Measurements from ENCODE around the gene SNRPA.

Gene SNRPA

DNA sequence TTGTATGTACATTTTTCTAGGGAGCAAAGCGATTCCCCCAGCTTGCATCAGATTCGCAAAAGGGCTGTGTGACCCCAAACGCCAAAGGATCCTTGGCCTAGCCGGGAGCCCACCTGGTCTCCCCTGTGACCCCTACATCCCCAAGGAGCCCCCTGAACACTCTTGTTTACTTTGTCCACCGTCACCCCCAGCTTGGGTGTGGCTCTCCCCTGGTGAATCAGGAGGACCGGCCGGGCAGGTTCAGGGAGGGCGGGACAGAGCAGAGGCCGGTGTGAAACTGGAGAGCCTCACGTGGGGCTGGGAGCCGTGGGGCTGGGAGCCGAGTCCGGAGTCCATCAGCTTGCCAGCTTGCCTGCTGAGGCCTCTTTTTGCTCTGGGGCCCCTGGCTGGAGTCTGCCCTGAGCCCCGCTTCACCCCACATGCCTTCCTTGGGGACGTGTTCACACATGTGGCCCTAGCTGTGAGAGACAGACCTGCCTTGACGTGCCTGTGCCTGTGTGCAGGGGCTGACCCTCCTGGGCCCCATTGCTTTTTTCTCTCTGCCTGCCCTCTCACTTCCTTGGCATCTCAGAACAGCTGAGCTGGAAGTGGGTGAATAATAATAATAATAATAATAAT, 32.1 kb upstream of the SNRPA start (continued):
- TF ChIP-seq, protein P1, sequence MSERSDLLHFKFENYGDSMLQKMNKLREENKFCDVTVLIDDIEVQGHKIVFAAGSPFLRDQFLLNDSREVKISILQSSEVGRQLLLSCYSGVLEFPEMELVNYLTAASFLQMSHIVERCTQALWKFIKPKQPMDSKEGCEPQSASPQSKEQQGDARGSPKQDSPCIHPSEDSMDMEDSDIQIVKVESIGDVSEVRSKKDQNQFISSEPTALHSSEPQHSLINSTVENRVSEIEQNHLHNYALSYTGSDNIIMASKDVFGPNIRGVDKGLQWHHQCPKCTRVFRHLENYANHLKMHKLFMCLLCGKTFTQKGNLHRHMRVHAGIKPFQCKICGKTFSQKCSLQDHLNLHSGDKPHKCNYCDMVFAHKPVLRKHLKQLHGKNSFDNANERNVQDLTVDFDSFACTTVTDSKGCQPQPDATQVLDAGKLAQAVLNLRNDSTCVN (tag by site-specific recombination; optimal IDR thresholded peaks at IDR 0.05): peak; percentile 14
- TF ChIP-seq ZBTB17 (tag by site-specific recombination; IDR thresholded peaks at IDR 0.05) (peak; percentile 51), ZFHX2 (tag by site-specific recombination; conservative IDR thresholded peaks at IDR 0.05) (no peak), ZNF830 (tag by site-specific recombination; IDR thresholded peaks at IDR 0.05; ENCODE audit: low read depth) (no peak), ZNF341 (tag by site-specific recombination; IDR thresholded peaks at IDR 0.05; ENCODE audit: low read depth) (no peak), ZNF416 (tag by site-specific recombination; IDR thresholded peaks at IDR 0.05) (no peak), ZNF311 (tag by site-specific recombination; IDR thresholded peaks at IDR 0.05; ENCODE audit: borderline replicate concordance) (no peak), ZNF138 (tag by site-specific recombination; IDR thresholded peaks at IDR 0.05; ENCODE audit: borderline replicate concordance) (no peak), ZNF19 (tag by site-specific recombination; IDR thresholded peaks at IDR 0.05; ENCODE audit: low read depth) (no peak), ZNF48 (tag by site-specific recombination; IDR thresholded peaks at IDR 0.05) (no peak), ZNF560 (tag by site-specific recombination; IDR thresholded peaks at IDR 0.05; ENCODE audit: borderline replicate concordance) (no peak), ZNF248 (tag by site-specific recombination; IDR thresholded peaks at IDR 0.05) (no peak), PRDM1 (tag by site-specific recombination; IDR thresholded peaks at IDR 0.05) (peak; percentile 22; the same call in 1 of the 2 replicates), ZNF610 (tag by site-specific recombination; IDR thresholded peaks at IDR 0.05; ENCODE audit: borderline replicate concordance) (no peak), ZNF239 (tag by site-specific recombination; IDR thresholded peaks at IDR 0.05) (no peak), ZNF23 (tag by site-specific recombination; IDR thresholded peaks at IDR 0.05; ENCODE audit: borderline replicate concordance) (no peak), ZNF707 (tag by site-specific recombination; IDR thresholded peaks at IDR 0.05) (no peak), ZNF146 (tag by site-specific recombination; IDR thresholded peaks at IDR 0.05) (no peak), ZNF585B (tag by site-specific recombination; IDR thresholded peaks at IDR 0.05) (no peak), ZNF548 (tag by site-specific recombination; IDR thresholded peaks at IDR 0.05) (no peak), ZFP41 (tag by site-specific recombination; IDR thresholded peaks at IDR 0.05; ENCODE audit: borderline replicate concordance) (no peak), ZNF214 (tag by site-specific recombination; IDR thresholded peaks at IDR 0.05; ENCODE audit: borderline replicate concordance) (no peak), HOXA7 (CRISPR knock-in tag; IDR thresholded peaks at IDR 0.05; ENCODE audit: borderline replicate concordance) (no peak), ZBTB7A (tag by site-specific recombination; IDR thresholded peaks at IDR 0.05; ENCODE audit: low read depth) (no peak), ZNF792 (tag by site-specific recombination; IDR thresholded peaks at IDR 0.05) (no peak), MYNN (tag by site-specific recombination; IDR thresholded peaks at IDR 0.05; ENCODE audit: borderline replicate concordance) (no peak), ZNF132 (tag by site-specific recombination; IDR thresholded peaks at IDR 0.05; ENCODE audit: borderline replicate concordance) (no peak), ZNF184 (tag by site-specific recombination; IDR thresholded peaks at IDR 0.05) (no peak), ZNF596 (tag by site-specific recombination; IDR thresholded peaks at IDR 0.05) (no peak)
- TF ChIP-seq, protein P2, sequence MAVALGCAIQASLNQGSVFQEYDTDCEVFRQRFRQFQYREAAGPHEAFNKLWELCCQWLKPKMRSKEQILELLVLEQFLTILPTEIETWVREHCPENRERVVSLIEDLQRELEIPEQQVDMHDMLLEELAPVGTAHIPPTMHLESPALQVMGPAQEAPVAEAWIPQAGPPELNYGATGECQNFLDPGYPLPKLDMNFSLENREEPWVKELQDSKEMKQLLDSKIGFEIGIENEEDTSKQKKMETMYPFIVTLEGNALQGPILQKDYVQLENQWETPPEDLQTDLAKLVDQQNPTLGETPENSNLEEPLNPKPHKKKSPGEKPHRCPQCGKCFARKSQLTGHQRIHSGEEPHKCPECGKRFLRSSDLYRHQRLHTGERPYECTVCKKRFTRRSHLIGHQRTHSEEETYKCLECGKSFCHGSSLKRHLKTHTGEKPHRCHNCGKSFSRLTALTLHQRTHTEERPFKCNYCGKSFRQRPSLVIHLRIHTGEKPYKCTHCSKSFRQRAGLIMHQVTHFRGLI (tag by site-specific recombination; IDR thresholded peaks at IDR 0.05): no peak
- TF ChIP-seq, protein P3, sequence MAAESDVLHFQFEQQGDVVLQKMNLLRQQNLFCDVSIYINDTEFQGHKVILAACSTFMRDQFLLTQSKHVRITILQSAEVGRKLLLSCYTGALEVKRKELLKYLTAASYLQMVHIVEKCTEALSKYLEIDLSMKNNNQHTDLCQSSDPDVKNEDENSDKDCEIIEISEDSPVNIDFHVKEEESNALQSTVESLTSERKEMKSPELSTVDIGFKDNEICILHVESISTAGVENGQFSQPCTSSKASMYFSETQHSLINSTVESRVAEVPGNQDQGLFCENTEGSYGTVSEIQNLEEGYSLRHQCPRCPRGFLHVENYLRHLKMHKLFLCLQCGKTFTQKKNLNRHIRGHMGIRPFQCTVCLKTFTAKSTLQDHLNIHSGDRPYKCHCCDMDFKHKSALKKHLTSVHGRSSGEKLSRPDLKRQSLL (tag by site-specific recombination; IDR thresholded peaks at IDR 0.05): 0 out of 2 replicates have a peak, but pooled peaks have one; percentile 12
- TF ChIP-seq, protein P4, sequence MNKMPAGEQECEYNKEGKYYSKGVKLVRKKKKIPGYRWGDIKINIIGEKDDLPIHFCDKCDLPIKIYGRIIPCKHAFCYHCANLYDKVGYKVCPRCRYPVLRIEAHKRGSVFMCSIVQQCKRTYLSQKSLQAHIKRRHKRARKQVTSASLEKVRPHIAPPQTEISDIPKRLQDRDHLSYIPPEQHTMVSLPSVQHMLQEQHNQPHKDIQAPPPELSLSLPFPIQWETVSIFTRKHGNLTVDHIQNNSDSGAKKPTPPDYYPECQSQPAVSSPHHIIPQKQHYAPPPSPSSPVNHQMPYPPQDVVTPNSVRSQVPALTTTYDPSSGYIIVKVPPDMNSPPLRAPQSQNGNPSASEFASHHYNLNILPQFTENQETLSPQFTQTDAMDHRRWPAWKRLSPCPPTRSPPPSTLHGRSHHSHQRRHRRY (tag by site-specific recombination; IDR thresholded peaks at IDR 0.05): no peak
- TF ChIP-seq, protein P5, sequence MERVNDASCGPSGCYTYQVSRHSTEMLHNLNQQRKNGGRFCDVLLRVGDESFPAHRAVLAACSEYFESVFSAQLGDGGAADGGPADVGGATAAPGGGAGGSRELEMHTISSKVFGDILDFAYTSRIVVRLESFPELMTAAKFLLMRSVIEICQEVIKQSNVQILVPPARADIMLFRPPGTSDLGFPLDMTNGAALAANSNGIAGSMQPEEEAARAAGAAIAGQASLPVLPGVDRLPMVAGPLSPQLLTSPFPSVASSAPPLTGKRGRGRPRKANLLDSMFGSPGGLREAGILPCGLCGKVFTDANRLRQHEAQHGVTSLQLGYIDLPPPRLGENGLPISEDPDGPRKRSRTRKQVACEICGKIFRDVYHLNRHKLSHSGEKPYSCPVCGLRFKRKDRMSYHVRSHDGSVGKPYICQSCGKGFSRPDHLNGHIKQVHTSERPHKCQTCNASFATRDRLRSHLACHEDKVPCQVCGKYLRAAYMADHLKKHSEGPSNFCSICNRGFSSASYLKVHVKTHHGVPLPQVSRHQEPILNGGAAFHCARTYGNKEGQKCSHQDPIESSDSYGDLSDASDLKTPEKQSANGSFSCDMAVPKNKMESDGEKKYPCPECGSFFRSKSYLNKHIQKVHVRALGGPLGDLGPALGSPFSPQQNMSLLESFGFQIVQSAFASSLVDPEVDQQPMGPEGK (tag by site-specific recombination; IDR thresholded peaks at IDR 0.05): peak; percentile 86
